Muscle layer of colon (tissue), 2 donors: ENCODE results near the gene NPLOC4.

Experiments used
- H3K27ac ChIP-seq: one replicate; pipeline ENCODE4 v1.7.0; 2013; ENCODE audit warnings: low read depth, mild to moderate bottlenecking, low read length, moderate library complexity
- H3K27me3 ChIP-seq, 2 donors: one replicate each; pipeline ENCODE4 v1.7.0; 2013; ENCODE audit warnings: low read length in 2 of 2, mild to moderate bottlenecking in 2 of 2; ENCODE audit not compliant: insufficient read depth in 2 of 2, control insufficient read depth in 1 of 2
- H3K36me3 ChIP-seq: one replicate; pipeline ENCODE4 v1.7.0; 2013; ENCODE audit warnings: mild to moderate bottlenecking, low read length; ENCODE audit not compliant: insufficient read depth
- H3K4me1 ChIP-seq: one replicate; pipeline ENCODE4 v1.7.0; 2013; ENCODE audit warnings: mild to moderate bottlenecking, low read length; ENCODE audit not compliant: insufficient read depth
- H3K4me3 ChIP-seq, 2 donors: one replicate each; pipeline ENCODE4 v1.7.0; 2013; ENCODE audit warnings: low read length in 2 of 2, low read depth in 1 of 2, mild to moderate bottlenecking in 1 of 2, moderate library complexity in 1 of 2
- H3K9ac ChIP-seq: one replicate; pipeline ENCODE4 v1.7.0; 2013; ENCODE audit warnings: low read length
- H3K9me3 ChIP-seq: one replicate; pipeline ENCODE4 v1.7.0; 2013; ENCODE audit warnings: mild to moderate bottlenecking, low read length
- donor health status: abdominal sarcoma.
- donor health status: Adenocarcinoma of cecum.

The NPLOC4 gene

DNA sequence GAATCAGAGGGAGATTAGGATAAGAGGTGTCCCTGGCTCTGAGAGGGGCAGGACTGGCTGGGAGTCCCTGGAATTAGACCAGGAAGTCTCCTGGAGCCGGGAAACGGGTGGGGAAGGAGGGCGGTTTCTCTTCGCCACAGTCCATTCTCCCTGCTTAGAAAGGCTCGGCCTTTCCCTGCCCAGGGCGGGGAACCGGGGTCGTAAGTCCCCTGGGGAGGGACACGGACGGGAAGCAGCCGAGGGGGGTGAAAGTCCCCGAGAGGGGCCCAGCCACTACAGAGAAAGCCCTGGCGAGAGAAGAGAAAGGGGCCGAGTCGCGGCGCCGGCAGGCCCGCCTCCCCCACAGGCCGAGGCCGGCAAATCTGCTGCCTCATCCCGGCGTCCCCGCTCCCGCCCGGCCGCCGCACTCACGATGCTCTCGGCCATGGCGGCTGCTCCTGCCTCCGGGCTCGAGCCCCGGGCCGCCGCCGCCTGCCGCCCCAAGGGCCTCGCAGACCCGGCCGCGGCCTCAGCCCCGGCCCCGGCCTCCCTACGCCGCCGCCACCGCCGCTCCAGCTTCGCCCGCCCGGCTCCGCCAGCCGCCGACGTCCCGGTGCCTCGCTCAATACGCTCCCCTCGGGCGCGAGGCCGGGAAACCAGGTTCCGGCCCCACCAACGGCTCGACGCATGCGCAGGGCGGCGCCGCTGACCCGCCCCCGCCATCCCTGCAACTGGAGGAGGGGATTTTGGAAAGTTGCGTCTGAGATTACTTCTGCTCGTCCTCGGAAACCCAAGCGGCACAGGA, at the start of gene NPLOC4, which contains the start of gene TSPAN10:
Gene NPLOC4, minus strand, starts transcription at position 608 of the 784 bp plus-strand sequence. Its CDS starts 182 bp downstream, at position 426.
Gene TSPAN10, plus strand, starts transcription at position 692 of the 784 bp plus-strand sequence. CDS start 5,217 bp downstream, outside the sequence.
- peaks cover 17% of the 10 kb centered on the region for H3K4me1 ChIP-seq
- H3K27me3 ChIP-seq, result no peaks in the 10 kb centered on the region
- peak within 1 kb of the TSS; percentile 59 to 85 for H3K4me3 ChIP-seq

DNA sequence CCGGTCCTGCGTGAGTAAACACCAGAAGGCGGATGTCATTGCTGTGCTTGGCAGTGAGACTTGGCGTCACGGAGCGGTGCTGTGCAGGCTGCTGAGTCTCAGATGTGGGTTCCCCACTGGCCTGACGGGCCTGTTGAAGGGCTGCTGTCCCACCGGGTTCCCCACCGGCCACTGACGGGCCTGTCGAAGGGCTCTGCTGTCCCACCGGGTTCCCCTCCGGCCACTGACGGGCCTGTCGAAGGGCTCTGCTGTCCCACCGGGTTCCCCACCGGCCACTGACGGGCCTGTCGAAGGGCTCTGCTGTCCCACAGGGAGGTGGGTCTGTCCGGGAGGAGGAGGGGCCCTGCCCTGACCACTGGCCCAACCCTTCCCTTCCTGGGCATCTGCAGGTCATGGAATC, 49.7 kb upstream of the NPLOC4 start:
- H3K9me3 ChIP-seq, result no peaks in the 10 kb centered on the region
- no peak overlapping the region for H3K9ac ChIP-seq
- no peaks in the 10 kb centered on the region for H3K27me3 ChIP-seq
- no peak overlapping the region for H3K27ac ChIP-seq
- peaks cover 22% of the 10 kb centered on the region for H3K4me1 ChIP-seq
- no peak overlapping the region for H3K4me3 ChIP-seq
- H3K36me3 ChIP-seq, result peaks cover 38% of the 10 kb centered on the region

More for the DNA sequence above, at the start of gene NPLOC4, which contains the start of gene TSPAN10:
- H3K36me3 ChIP-seq, result no peaks in the 10 kb centered on the region
- peak within 1 kb of the TSS; percentile 87 for H3K9ac ChIP-seq
- H3K9me3 ChIP-seq, result no peaks in the 10 kb centered on the region
- H3K27ac ChIP-seq, result peak within 1 kb of the TSS; percentile 87

DNA sequence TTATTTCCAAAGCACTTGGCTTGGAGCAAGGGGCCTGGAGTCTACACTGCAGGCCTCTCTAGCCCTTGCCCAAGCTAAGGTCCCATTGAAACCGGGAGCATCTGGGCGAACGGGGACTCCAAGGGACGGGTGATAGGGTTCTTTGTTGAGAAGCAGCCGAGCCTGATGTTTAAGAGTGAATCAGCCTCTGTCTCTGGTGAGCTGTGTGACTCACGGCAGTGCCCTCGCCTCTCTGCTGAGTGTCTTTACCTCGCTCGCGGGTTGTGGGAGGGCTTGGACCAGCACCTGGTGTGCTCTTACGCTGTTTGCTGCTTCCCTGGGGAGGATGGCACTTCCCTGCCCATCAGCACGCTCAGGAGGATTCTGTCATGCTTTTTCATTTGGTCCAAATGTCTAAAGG, 48.2 kb upstream of the NPLOC4 start:
- peaks cover 22% of the 10 kb centered on the region for H3K4me1 ChIP-seq
- peak overlapping the region in 1 of 2 donors; percentile 82 for H3K4me3 ChIP-seq
- H3K27me3 ChIP-seq, result no peaks in the 10 kb centered on the region
- H3K9ac ChIP-seq, result peak overlapping the region; percentile 51
- no peaks in the 10 kb centered on the region for H3K9me3 ChIP-seq
- peaks cover 34% of the 10 kb centered on the region for H3K36me3 ChIP-seq
- H3K27ac ChIP-seq, result no peak overlapping the region

DNA sequence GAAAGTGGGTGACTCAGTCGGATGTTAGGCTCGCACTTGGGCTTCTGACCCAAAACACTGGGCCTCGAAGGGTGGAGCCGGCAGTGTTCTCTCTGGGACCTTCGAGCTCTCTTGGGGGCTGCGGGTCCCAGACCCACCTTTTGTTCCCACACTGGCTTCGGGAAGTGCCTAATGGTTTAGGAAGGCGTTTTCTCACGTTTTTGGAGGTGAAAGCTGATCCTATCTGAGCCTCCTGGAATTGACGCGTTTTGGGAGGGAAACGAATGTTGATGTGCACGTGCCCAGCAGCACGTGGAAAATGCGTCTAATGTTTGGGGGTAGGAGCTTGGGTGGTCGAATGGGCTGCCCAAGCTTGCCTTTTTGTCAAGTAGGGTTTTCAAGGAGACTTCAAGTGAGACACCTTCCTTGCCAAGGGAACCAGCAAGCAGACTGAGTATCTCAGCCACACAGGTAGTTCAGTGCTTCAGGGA, 47.6 kb upstream of the NPLOC4 start:
- Histone ChIP-seq H3K9ac (peak overlapping the region; percentile 51), H3K27ac (peak overlapping the region; percentile 55), H3K36me3 (peaks cover 34% of the 10 kb centered on the region)

DNA sequence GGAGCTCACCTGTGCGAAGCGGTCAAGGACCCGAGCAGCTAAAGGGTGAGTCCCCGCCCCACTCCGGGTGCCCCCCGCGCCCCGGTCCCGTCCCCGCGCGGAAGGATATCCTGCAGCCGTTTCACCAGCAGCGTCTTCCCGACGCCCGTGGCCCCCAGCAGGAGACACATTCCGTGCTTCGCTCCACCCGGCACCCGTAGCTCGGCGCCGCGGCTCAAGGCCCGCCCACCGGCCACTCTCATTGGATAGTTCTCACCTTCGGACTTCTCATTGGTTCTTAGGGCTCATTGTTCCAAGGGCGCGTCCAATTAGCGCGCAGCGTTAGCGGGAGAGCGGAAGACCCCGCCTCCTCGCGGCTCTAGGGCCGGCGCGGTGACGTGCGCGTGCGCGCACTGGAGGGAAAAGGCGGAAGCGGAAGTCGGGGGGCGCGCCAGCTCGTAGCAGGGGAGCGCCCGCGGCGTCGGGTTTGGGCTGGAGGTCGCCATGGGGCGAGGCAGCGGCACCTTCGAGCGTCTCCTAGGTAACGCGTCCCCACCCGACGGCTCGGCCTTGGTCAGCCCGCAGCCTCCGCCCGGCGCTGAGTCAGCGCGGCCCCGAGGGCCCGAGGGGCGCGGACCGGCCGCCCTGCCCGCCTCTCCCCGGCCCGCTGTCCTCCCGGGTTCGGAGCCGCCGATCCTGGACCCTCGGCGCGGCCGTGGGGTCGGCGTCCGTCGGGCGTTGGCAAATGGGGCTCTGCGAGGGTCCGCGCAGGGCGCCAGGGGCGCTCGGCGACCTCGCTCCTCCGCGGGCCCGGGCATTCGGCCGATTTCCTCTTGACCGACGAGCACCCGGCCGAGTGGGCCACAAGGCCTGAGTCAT, 46.9 kb upstream of the NPLOC4 start, which contains the start of the genes ARL16 and HGS:
Gene ARL16, minus strand, starts transcription at position 214 of the 858 bp plus-strand sequence. Its CDS starts 44 bp downstream, at position 170.
Gene HGS, plus strand, starts transcription at position 428 of the 858 bp plus-strand sequence. Its CDS starts 56 bp downstream, at position 484.
- H3K4me3 ChIP-seq, result peak within 1 kb of the TSS; percentile 82 to 86
- H3K27me3 ChIP-seq, result no peaks in the 10 kb centered on the region
- H3K4me1 ChIP-seq, result peaks cover 22% of the 10 kb centered on the region
- peaks cover 30% of the 10 kb centered on the region for H3K36me3 ChIP-seq
- peak within 1 kb of the TSS; percentile 81 for H3K27ac ChIP-seq
- no peaks in the 10 kb centered on the region for H3K9me3 ChIP-seq
- H3K9ac ChIP-seq, result peak within 1 kb of the TSS; percentile 51

More for the DNA sequence above, 47.6 kb upstream of the NPLOC4 start:
- H3K4me1 ChIP-seq, result peaks cover 22% of the 10 kb centered on the region
- H3K9me3 ChIP-seq, result no peaks in the 10 kb centered on the region
- peak overlapping the region; percentile 82 to 86 for H3K4me3 ChIP-seq
- H3K27me3 ChIP-seq, result no peaks in the 10 kb centered on the region

DNA sequence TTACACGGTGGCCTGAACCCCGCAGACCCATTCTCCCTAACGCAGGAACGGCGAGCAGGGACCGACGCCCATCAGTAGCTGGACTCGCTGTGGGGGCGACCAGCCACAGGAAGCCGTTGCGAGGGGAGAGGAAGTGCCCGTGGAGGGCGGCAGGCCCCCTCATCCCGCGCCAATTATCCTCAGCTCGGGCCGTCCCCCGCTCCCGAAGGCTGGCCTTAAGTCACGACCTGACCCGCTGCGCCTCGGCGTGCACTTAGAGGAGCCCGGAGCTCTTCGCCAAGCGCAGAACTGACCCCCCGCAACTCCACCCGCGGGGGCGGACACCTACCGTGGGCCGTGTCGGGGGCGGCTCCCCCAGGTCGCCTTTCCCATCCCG, 46.3 kb upstream of the NPLOC4 start:
- no peaks in the 10 kb centered on the region for H3K9me3 ChIP-seq
- H3K27ac ChIP-seq, result peak overlapping the region; percentile 81
- peak overlapping the region; percentile 24 for H3K9ac ChIP-seq
- no peaks in the 10 kb centered on the region for H3K27me3 ChIP-seq
- H3K36me3 ChIP-seq, result peaks cover 25% of the 10 kb centered on the region
- peaks cover 22% of the 10 kb centered on the region for H3K4me1 ChIP-seq
- peak overlapping the region; percentile 82 to 84 for H3K4me3 ChIP-seq

DNA sequence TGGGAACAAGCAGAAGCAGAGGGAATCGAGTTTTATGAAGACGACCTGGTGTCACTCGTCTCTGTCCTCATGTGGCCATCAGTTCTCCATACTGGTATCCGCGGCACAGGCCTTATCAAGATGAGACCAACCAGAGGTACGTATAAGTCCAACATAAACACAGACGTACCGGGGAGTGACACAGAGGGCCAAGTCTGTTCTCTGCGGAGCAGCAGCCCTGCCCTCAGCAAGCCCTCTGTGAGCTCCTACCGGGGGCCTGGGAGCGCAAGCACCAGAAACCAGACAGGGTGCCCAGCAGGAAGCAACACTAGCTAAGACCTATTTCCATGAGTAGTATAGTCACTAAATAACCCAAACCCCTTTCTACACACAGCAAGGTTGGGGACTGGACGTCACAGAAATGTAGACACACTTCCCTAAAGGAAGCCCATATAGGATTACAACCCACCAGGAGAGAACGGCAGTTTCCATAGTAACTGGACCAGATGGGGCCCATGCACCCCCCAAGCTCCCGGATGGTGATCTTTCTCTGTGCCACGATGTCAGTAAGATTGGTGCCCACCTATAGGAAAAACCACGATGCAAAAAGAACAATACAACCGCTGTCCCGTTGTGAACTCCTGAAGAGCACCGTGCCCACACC, 45.8 kb upstream of the NPLOC4 start:
- H3K4me1 ChIP-seq, result peaks cover 22% of the 10 kb centered on the region
- H3K9ac ChIP-seq, result peak overlapping the region; percentile 24
- H3K27me3 ChIP-seq, result no peaks in the 10 kb centered on the region
- H3K9me3 ChIP-seq, result no peaks in the 10 kb centered on the region
- H3K27ac ChIP-seq, result peak overlapping the region; percentile 81
- peak overlapping the region; percentile 82 to 84 for H3K4me3 ChIP-seq
- peaks cover 23% of the 10 kb centered on the region for H3K36me3 ChIP-seq

DNA sequence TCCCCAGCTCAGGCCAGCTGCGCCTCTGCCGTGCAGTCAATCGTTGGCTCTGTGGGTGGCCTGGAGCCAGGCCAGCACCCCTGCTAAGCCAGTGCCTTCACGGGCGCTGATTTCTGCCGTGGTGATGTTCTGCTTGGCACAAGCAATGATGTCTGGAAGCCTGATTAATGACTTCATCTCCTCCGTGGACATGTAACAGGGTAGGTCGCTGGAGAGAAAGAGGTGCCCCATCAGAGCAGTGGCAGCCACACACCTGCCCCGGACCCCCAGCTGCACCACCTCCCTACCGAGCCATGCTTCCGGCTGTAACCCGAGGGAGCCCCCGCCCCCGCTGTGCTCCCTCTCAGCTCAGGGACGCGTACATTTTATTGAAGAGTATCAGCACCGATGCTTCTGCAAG, 44.8 kb upstream of the NPLOC4 start:
- H3K9me3 ChIP-seq, result no peaks in the 10 kb centered on the region
- H3K27ac ChIP-seq, result no peak overlapping the region
- H3K9ac ChIP-seq, result no peak overlapping the region
- no peak overlapping the region for H3K4me3 ChIP-seq
- peaks cover 22% of the 10 kb centered on the region for H3K4me1 ChIP-seq
- H3K27me3 ChIP-seq, result no peaks in the 10 kb centered on the region
- peaks cover 12% of the 10 kb centered on the region for H3K36me3 ChIP-seq

DNA sequence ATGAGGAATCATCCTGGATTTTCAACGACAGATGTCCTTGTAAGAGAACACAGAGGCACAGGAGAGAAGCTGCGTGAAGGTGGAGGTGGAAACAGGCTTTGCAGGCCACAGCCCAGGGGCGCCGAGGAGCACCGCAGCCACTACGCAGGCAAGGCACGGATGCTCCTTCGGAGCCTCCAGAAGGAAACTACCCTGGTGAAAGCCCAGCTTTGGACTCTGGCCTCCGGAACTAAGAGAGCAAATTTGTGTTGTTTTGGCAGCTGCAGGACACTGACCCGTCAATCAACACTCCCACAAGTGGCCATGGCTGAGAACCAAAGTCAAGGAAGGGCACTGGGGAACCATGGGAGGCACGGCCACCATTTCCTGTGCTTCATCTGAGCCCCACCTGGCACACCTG, 43.2 kb upstream of the NPLOC4 start:
- H3K4me3 ChIP-seq, result no peak overlapping the region
- peaks cover 15% of the 10 kb centered on the region for H3K4me1 ChIP-seq
- H3K9ac ChIP-seq, result no peak overlapping the region
- H3K36me3 ChIP-seq, result no peaks in the 10 kb centered on the region
- H3K27me3 ChIP-seq, result no peaks in the 10 kb centered on the region
- no peak overlapping the region for H3K27ac ChIP-seq
- no peaks in the 10 kb centered on the region for H3K9me3 ChIP-seq

DNA sequence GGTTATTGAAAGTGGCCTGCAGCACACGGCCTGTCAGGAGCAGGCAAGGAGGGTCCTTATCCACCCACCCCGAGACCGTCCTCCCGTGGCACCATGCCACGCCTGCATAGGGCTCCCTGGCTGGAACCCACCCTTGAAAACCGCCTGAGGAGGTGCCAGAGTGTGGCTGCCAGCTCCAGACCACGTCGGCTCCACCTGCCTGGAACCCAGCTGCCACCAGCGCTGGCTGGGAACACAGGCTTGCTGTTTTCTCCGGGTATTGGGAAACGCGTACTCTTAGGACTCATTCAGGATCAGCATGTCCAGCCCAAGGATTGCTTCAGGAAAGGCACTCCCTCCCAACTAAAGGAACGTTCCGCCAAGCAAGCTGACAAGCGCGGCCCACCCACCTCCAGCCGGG, 40.0 kb upstream of the NPLOC4 start:
- no peak overlapping the region for H3K27ac ChIP-seq
- H3K4me3 ChIP-seq, result no peak overlapping the region
- no peaks in the 10 kb centered on the region for H3K4me1 ChIP-seq
- H3K9ac ChIP-seq, result no peak overlapping the region
- H3K9me3 ChIP-seq, result no peaks in the 10 kb centered on the region
- peaks cover 12% of the 10 kb centered on the region for H3K36me3 ChIP-seq
- H3K27me3 ChIP-seq, result no peaks in the 10 kb centered on the region
